HEK293 (cell line): ENCODE results near the gene KPNA4.

Experiments used
- CTCF ChIP-seq: fragments of 450-650 bp; formaldehyde crosslinking; IDR thresholded peaks from 2 replicates; pipeline ENCODE4 v1.5.1; 2016; ENCODE audit warnings: missing biosample characterization, missing genetic modification characterization
- HOXC10 ChIP-seq: sonication (generic); formaldehyde crosslinking; IDR thresholded peaks from 2 replicates; pipeline ENCODE4 v1.8.1; 2023; ENCODE audit warnings: mild to moderate bottlenecking, missing genetic modification reagents
- MYNN ChIP-seq: fragments of 450-650 bp; formaldehyde crosslinking; IDR thresholded peaks from 2 replicates; pipeline ENCODE4 v1.5.1; 2016; ENCODE audit warnings: missing biosample characterization, missing genetic modification characterization, borderline replicate concordance
- PBX3 ChIP-seq: sonication (generic); formaldehyde crosslinking; IDR thresholded peaks from 2 replicates; pipeline ENCODE4 v1.8.1; 2022; ENCODE audit warnings: mild to moderate bottlenecking, moderate library complexity, missing genetic modification reagents
- REST ChIP-seq: fragments of 450-650 bp; formaldehyde crosslinking; IDR thresholded peaks from 2 replicates; pipeline ENCODE4 v1.5.1; 2016; ENCODE audit warnings: missing biosample characterization, missing genetic modification characterization
- ZBTB7A ChIP-seq: fragments of 450-650 bp; formaldehyde crosslinking; IDR thresholded peaks from 2 replicates; pipeline ENCODE4 v1.5.1; 2016; ENCODE audit warnings: low read depth, missing biosample characterization, missing genetic modification characterization
- ZFP41 ChIP-seq: fragments of 450-650 bp; formaldehyde crosslinking; IDR thresholded peaks from 2 replicates; pipeline ENCODE4 v1.5.1; 2016; ENCODE audit warnings: missing biosample characterization, missing genetic modification characterization, borderline replicate concordance
- ZNF223 ChIP-seq: fragments of 450-650 bp; formaldehyde crosslinking; IDR thresholded peaks from 2 replicates; pipeline ENCODE4 v1.5.1; 2016; ENCODE audit warnings: missing biosample characterization, missing genetic modification characterization
- ZNF24 ChIP-seq: fragments of 450-650 bp; formaldehyde crosslinking; IDR thresholded peaks from 2 replicates; pipeline ENCODE4 v1.5.1; 2016; ENCODE audit warnings: missing biosample characterization, missing genetic modification characterization
- ZNF274 ChIP-seq, 2 experiments: fragments of 200-500 bp in 1 of 2; fragments of 450-650 bp in 1 of 2; sonication (Bioruptor generic) in 1 of 2; formaldehyde crosslinking in 1 of 2; IDR thresholded peaks; 2 replicates each; pipeline versions ENCODE4 v1.5.1 to v1.6.1; 2014 to 2016; ENCODE audit warnings: borderline replicate concordance in 1 of 2, inconsistent platforms in 1 of 2, low read length in 1 of 2, missing biosample characterization in 1 of 2, missing genetic modification characterization in 1 of 2
- ZNF362 ChIP-seq: fragments of 450-650 bp; formaldehyde crosslinking; IDR thresholded peaks from 2 replicates; pipeline ENCODE4 v1.5.1; 2016; ENCODE audit warnings: missing biosample characterization, missing genetic modification characterization
- ZNF391 ChIP-seq: fragments of 450-650 bp; formaldehyde crosslinking; IDR thresholded peaks from 2 replicates; pipeline ENCODE4 v1.5.1; 2016; ENCODE audit warnings: low read depth, missing biosample characterization, missing genetic modification characterization, borderline replicate concordance
- ZNF560 ChIP-seq: fragments of 450-650 bp; formaldehyde crosslinking; IDR thresholded peaks from 2 replicates; pipeline ENCODE4 v1.5.1; 2017; ENCODE audit warnings: missing biosample characterization, missing genetic modification characterization, borderline replicate concordance

- no peak for TF ChIP-seq CTCF (tag by site-specific recombination)
- TF ChIP-seq ZBTB7A (tag by site-specific recombination), result no peak
- no peak for TF ChIP-seq ZNF362 (tag by site-specific recombination)
- no peak for TF ChIP-seq ZFP41 (tag by site-specific recombination)
- TF ChIP-seq ZNF560 (tag by site-specific recombination), result no peak
- no peak for TF ChIP-seq HOXC10 (CRISPR knock-in tag)
- no peak for TF ChIP-seq ZNF24 (tag by site-specific recombination)
- TF ChIP-seq ZNF391 (tag by site-specific recombination), result no peak
- no peak for TF ChIP-seq ZNF223 (tag by site-specific recombination)
- TF ChIP-seq PBX3 (CRISPR knock-in tag), result no peak
- TF ChIP-seq REST (tag by site-specific recombination), result no peak
- no peak for TF ChIP-seq MYNN (tag by site-specific recombination)
- TF ChIP-seq ZNF274 (IDR thresholded peaks at IDR 0.05; ENCODE audit: low read length), result no peak
- TF ChIP-seq ZNF274 (tag by site-specific recombination; IDR thresholded peaks at IDR 0.05; ENCODE audit: borderline replicate concordance), result no peak
These were observed 986 bp downstream of the KPNA4 start for GRCh38 chr3:160564258-160564911.
